Caco-2 (cell line): ENCODE measurements around the gene SATB2. TPM values are rescaled to one million over a fixed set of nuclear protein-coding genes. Genes with fewer than 3 reads are reported as not detected.

Experiments used
- BruUV-seq: library from RNA; stranded (reverse); fragments of 400-500 nt; replicated peaks from 2 replicates; lab custom pipeline; 2021; lab: Mats Ljungman, UMichigan
- CTCF ChIA-PET: fragments of 300-600 bp; sonication (Branson Sonifier 250); formaldehyde crosslinking; loops from one replicate; lab custom pipeline; 2022; ENCODE audit warnings: antibody characterized with exemption; lab: Charles Lee
- POLR2A ChIA-PET: fragments of 300-600 bp; sonication (Branson Sonifier 250); formaldehyde crosslinking; loops from one replicate; lab custom pipeline; 2022; ENCODE audit warnings: antibody characterized with exemption; lab: Charles Lee
- DNase-seq, 2 experiments: peaks; one replicate each; pipeline versions ENCODE4 v3.0.0 to v3.0.0-alpha.2; 2020 to 2022
- H3K27me3 ChIP-seq: replicated peaks from 2 replicates; pipeline ENCODE4 v1.6.0; 2011; ENCODE audit warnings: low read length; ENCODE audit not compliant: control insufficient read depth, insufficient read depth
- H3K36me3 ChIP-seq: 2 replicates; pipeline ENCODE4 v1.5.1; 2011; ENCODE audit warnings: low read length; ENCODE audit not compliant: control insufficient read depth, insufficient read depth
- H3K4me1 ChIP-seq: fragments of 250-450 bp; sonication (Bioruptor Pico); 2 replicates; pipeline ENCODE4 v1.5.1; 2020; ENCODE audit warnings: mild to moderate bottlenecking
- H3K4me3 ChIP-seq: 2 replicates; pipeline ENCODE4 v1.5.1; 2011; ENCODE audit warnings: low read depth, mild to moderate bottlenecking, control low read depth, low read length
- H3K9me3 ChIP-seq: fragments of 250-450 bp; sonication (Bioruptor Pico); 2 replicates; pipeline ENCODE4 v1.5.1; 2020; ENCODE audit warnings: mild to moderate bottlenecking, moderate library complexity
- H3K27ac Mint-ChIP-seq: one replicate; pipeline ENCODE4 v1.8.0; 2022; ENCODE audit warnings: mixed read lengths; ENCODE audit not compliant: unreplicated experiment
- H3K27me3 Mint-ChIP-seq: one replicate; pipeline ENCODE4 v1.8.0; 2022; ENCODE audit warnings: mixed read lengths; ENCODE audit not compliant: insufficient read depth, unreplicated experiment
- H3K36me3 Mint-ChIP-seq: one replicate; pipeline ENCODE4 v1.8.0; 2022; ENCODE audit warnings: mild to moderate bottlenecking, mixed read lengths; ENCODE audit not compliant: insufficient read depth, unreplicated experiment
- H3K4me1 Mint-ChIP-seq: one replicate; pipeline ENCODE4 v1.8.0; 2022; ENCODE audit warnings: low read depth, mixed read lengths; ENCODE audit not compliant: unreplicated experiment
- H3K4me3 Mint-ChIP-seq: one replicate; pipeline ENCODE4 v1.8.0; 2022; ENCODE audit warnings: mild to moderate bottlenecking, moderate library complexity, mixed read lengths; ENCODE audit not compliant: unreplicated experiment
- H3K9me3 Mint-ChIP-seq: one replicate; pipeline ENCODE4 v1.8.0; 2022; ENCODE audit warnings: mixed read lengths; ENCODE audit not compliant: unreplicated experiment
- intact Hi-C: fragments of 100-400 bp; cut with micrococcal nuclease; formaldehyde crosslinking; loops from one replicate; pipeline ENCODE4 v1.10.0; 2022; ENCODE audit not compliant: unreplicated experiment
- total RNA-seq: library from RNA; stranded (reverse); gene quantifications from 2 replicates; pipeline ENCODE4 v1.2.3, GENCODE V29; 2022
- TF ChIP-seq, protein P1 (sequence below), 2 experiments: fragments of 200-600 bp in 1 of 2; IDR thresholded peaks; 1 replicate in 1 of 2; 2 replicates in 1 of 2; pipeline versions ENCODE4 v1.5.1 to v1.8.0; 2011 to 2022; ENCODE audit warnings: antibody characterized with exemption in 1 of 2, control low read depth in 1 of 2, inconsistent platforms in 1 of 2, low read depth in 1 of 2, low read length in 1 of 2, mild to moderate bottlenecking in 1 of 2, moderate library complexity in 1 of 2; ENCODE audit not compliant: insufficient read depth in 1 of 2, severe bottlenecking in 1 of 2, unreplicated experiment in 1 of 2

The SATB2 gene
- total RNA-seq, 1 experiment from 2014 or later: 1.1 TPM

DNA sequence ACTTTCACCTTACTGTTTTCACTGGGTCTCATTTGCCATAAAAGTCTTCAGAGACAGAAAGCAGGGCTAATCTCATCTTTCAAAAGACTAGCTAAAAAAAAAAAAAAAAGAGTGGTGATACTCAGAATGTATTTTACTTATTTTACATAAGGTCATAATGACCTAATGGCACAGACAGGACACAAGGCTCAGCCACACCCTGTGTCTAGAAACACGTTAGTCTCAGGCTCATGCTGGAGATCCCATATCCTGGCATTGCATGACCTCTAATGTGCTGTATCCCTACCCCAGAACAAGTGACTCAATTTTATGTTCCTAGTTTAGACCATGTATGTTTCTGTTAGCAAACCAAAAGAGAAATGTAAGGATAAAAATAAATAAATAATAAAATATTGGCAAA, 115.4 kb downstream of the SATB2 start:
- no peak overlapping the region for H3K4me3 ChIP-seq
- Mint-ChIP-seq H3K4me3 (no peak overlapping the region), H3K9me3 (no peaks in the 10 kb centered on the region), H3K27ac (no peak overlapping the region), H3K4me1 (no peaks in the 10 kb centered on the region), H3K27me3 (peaks cover 8% of the 10 kb centered on the region), H3K36me3 (no peaks in the 10 kb centered on the region)
- ChIA-PET POLR2A (no interaction called here), CTCF (no interaction called here)
- no TSS peak for BruUV-seq
- H3K9me3 ChIP-seq: no peaks in the 10 kb centered on the region
- intact Hi-C loops: no loop called here
- no peak for DNase-seq
- TF ChIP-seq, protein P1, sequence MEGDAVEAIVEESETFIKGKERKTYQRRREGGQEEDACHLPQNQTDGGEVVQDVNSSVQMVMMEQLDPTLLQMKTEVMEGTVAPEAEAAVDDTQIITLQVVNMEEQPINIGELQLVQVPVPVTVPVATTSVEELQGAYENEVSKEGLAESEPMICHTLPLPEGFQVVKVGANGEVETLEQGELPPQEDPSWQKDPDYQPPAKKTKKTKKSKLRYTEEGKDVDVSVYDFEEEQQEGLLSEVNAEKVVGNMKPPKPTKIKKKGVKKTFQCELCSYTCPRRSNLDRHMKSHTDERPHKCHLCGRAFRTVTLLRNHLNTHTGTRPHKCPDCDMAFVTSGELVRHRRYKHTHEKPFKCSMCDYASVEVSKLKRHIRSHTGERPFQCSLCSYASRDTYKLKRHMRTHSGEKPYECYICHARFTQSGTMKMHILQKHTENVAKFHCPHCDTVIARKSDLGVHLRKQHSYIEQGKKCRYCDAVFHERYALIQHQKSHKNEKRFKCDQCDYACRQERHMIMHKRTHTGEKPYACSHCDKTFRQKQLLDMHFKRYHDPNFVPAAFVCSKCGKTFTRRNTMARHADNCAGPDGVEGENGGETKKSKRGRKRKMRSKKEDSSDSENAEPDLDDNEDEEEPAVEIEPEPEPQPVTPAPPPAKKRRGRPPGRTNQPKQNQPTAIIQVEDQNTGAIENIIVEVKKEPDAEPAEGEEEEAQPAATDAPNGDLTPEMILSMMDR (IDR thresholded peaks at IDR 0.05; ENCODE audit: insufficient read depth in 1 of 2, low read depth in 1 of 2, low read length in 1 of 2, severe bottlenecking in 1 of 2, unreplicated experiment in 1 of 2): no peak
- no peaks in the 10 kb centered on the region for H3K27me3 ChIP-seq
- no peaks in the 10 kb centered on the region for H3K36me3 ChIP-seq
- H3K4me1 ChIP-seq: no peaks in the 10 kb centered on the region

DNA sequence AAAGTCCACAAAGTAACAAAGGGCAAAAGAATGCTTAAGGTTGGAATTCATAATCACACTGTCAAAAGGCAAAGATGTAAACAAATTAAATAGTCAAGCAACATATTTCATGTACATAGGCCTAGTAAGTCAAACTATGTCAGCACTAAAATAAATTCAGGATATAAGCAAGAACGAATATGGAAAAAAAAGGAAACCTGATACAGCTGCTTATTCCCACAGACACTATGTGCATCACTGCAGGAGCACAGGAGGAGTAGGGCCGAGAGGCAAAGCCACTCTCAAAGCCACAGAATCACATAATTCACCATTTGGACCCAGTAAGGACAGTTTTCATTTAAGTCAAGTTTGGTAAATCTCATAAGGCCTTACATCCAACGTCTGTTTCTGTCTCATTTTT, 116.6 kb downstream of the SATB2 start:
- H3K4me1 ChIP-seq: no peaks in the 10 kb centered on the region
- ChIA-PET POLR2A (no interaction called here), CTCF (no interaction called here)
- Mint-ChIP-seq H3K27me3 (peaks cover 8% of the 10 kb centered on the region), H3K36me3 (no peaks in the 10 kb centered on the region), H3K9me3 (no peaks in the 10 kb centered on the region), H3K4me3 (no peak overlapping the region), H3K4me1 (no peaks in the 10 kb centered on the region), H3K27ac (no peak overlapping the region)
- no peaks in the 10 kb centered on the region for H3K9me3 ChIP-seq
- H3K36me3 ChIP-seq: no peaks in the 10 kb centered on the region
- TF ChIP-seq, protein P1 (IDR thresholded peaks at IDR 0.05; ENCODE audit: insufficient read depth in 1 of 2, low read depth in 1 of 2, low read length in 1 of 2, severe bottlenecking in 1 of 2, unreplicated experiment in 1 of 2): no peak
- no peak overlapping the region for H3K4me3 ChIP-seq
- DNase-seq: no peak
- intact Hi-C loops: no loop called here
- no TSS peak for BruUV-seq
- H3K27me3 ChIP-seq: no peaks in the 10 kb centered on the region

DNA sequence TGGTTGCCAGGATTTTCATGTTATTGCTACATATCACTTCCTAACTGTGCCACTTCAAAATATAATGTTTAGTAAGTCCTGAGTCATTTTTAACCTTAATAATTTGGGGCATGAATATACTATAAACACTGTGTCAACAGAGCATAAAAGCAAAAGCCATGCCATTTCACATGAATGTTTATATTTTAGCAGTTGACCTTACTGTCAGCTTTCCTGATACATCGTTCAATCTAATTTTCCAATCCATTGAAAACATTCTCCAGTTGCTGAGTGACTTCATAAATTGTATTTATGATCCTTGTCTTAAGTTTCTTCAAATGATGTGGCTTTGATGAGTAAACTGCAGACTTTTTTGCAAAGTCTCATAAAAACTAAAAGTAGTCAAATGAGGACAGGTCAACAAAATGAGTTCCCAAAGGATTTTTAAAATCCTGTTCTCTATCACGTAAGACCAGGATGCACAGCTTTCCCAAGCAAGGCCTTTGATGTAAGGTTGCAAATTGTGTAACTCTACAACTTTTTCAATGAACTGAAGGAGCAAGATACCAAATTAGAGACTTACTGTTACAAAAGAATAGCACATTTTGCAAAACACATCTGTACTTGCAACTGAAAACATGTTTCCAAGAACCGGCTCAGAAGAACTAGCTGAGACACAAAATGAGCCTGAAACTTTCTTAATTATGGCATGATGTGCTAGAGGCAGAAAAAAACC, 117.7 kb downstream of the SATB2 start:
- no peaks in the 10 kb centered on the region for H3K36me3 Mint-ChIP-seq
- H3K27me3 Mint-ChIP-seq: peaks cover 5% of the 10 kb centered on the region
- no peaks in the 10 kb centered on the region for H3K4me1 Mint-ChIP-seq
- TF ChIP-seq, protein P1 (IDR thresholded peaks at IDR 0.05; ENCODE audit: insufficient read depth in 1 of 2, low read depth in 1 of 2, low read length in 1 of 2, severe bottlenecking in 1 of 2, unreplicated experiment in 1 of 2): no peak
- DNase-seq: no peak
- ChIA-PET POLR2A (no interaction called here), CTCF (no interaction called here)
- H3K27me3 ChIP-seq: no peaks in the 10 kb centered on the region
- no peaks in the 10 kb centered on the region for H3K4me1 ChIP-seq
- no peak overlapping the region for H3K27ac Mint-ChIP-seq
- no TSS peak for BruUV-seq
- no peaks in the 10 kb centered on the region for H3K9me3 ChIP-seq
- H3K4me3 ChIP-seq: no peak overlapping the region
- no peaks in the 10 kb centered on the region for H3K9me3 Mint-ChIP-seq
- intact Hi-C loops: no loop called here
- H3K4me3 Mint-ChIP-seq: no peak overlapping the region
- no peaks in the 10 kb centered on the region for H3K36me3 ChIP-seq
